Gastroesophageal sphincter (tissue), 4 donors: Measurements from ENCODE around the gene SLC22A16. TPM values are rescaled to one million over a fixed set of nuclear protein-coding genes. Genes with fewer than 3 reads are reported as not detected.

ENCODE experiments used
- ATAC-seq: fragments of 150-250 bp; one replicate; pipeline ENCODE4 v1.9.1; 2016; ENCODE audit warnings: mild to moderate bottlenecking, moderate library complexity
- H3K27ac ChIP-seq, 4 donors: fragments of 200-600 bp; sonication (generic) in 3 of 4; 1 replicate in 3 of 4; 2 replicates in 1 of 4; pipeline ENCODE4 v1.5.1; 2016 to 2019
- H3K27me3 ChIP-seq: fragments of 200-600 bp; sonication (generic); one replicate; pipeline ENCODE4 v1.5.1; 2019
- H3K36me3 ChIP-seq, 2 donors: fragments of 200-600 bp; sonication (generic); one replicate each; pipeline ENCODE4 v1.5.1; 2019; ENCODE audit warnings: control low read depth in 1 of 2
- H3K4me1 ChIP-seq, 3 donors: fragments of 200-600 bp; sonication (generic); 1 replicate in 2 of 3; 2 replicates in 1 of 3; pipeline ENCODE4 v1.5.1; 2016 to 2019; ENCODE audit warnings: control low read depth in 2 of 3
- H3K4me3 ChIP-seq, 2 donors: fragments of 200-600 bp; sonication (generic); one replicate each; pipeline ENCODE4 v1.5.1; 2019; ENCODE audit warnings: mild to moderate bottlenecking in 1 of 2, moderate library complexity in 1 of 2
- H3K9me3 ChIP-seq, 3 donors: fragments of 200-600 bp; sonication (generic); one replicate each; pipeline ENCODE4 v1.5.1; 2017 to 2019; ENCODE audit warnings: control low read depth in 2 of 3
- CTCF ChIP-seq, 4 experiments: fragments of 200-600 bp in 2 of 4; fragments of 450-650 bp in 2 of 4; sonication (generic) in 1 of 4; IDR thresholded peaks; one replicate each; pipeline ENCODE4 v1.5.1; 2017 to 2019; ENCODE audit warnings: antibody characterized with exemption in 4 of 4, mild to moderate bottlenecking in 2 of 4, moderate library complexity in 2 of 4
- EP300 ChIP-seq: sonication (generic); formaldehyde crosslinking; IDR thresholded peaks from one replicate; pipeline ENCODE4 v1.6.1; 2017; ENCODE audit warnings: antibody characterized with exemption, mild to moderate bottlenecking
- POLR2A ChIP-seq, 2 donors: fragments of 450-650 bp; IDR thresholded peaks; one replicate each; pipeline ENCODE4 v1.6.1; 2017; ENCODE audit warnings: antibody characterized with exemption in 2 of 2, mild to moderate bottlenecking in 2 of 2, moderate library complexity in 1 of 2
- POLR2AphosphoS5 ChIP-seq: sonication (generic); formaldehyde crosslinking; IDR thresholded peaks from one replicate; pipeline ENCODE4 v1.6.1; 2017; ENCODE audit warnings: antibody characterized with exemption
- WGBS, 2 donors: methylation state at CpG; one replicate each; pipeline ENCODE4 v1.1.5; 2018; ENCODE audit warnings: low coverage in 1 of 2; 5-methylcytosine and 5-hydroxymethylcytosine counted together
- total RNA-seq, 4 donors: library from RNA; depleted of rRNA; stranded (reverse); fragments of >200 nt; gene quantifications; one replicate each; pipeline ENCODE4 v1.1.0, GENCODE V29; 2016

SLC22A16 gene
- total RNA-seq, 4 donors from 2014 or later: 0.35 to 5.4 (median 1.8) TPM; not detected in 1

- no peak for ATAC-seq
- H3K27ac ChIP-seq: no peak overlapping the region
- WGBS, 2 donors: 81 to 100% methylated on average over 1 to 2 of the region's 3 CpGs
- TF ChIP-seq POLR2AphosphoS5 (no peak), EP300 (no peak), POLR2A (IDR thresholded peaks at IDR 0.05) (no peak), CTCF (IDR thresholded peaks at IDR 0.05) (no peak)
- H3K4me3 ChIP-seq: no peak overlapping the region
- H3K27me3 ChIP-seq: no peaks in the 10 kb centered on the region
- H3K9me3 ChIP-seq: peaks cover 0 to 15% (median 0%) of the 10 kb centered on the region in 3 donors
- H3K36me3 ChIP-seq: no peaks in the 10 kb centered on the region
- no peaks in the 10 kb centered on the region for H3K4me1 ChIP-seq
These were observed 19.7 kb downstream of the SLC22A16 start for GRCh38 chr6:110456694-110457093.

GRCh38 chr6:110449541-110449895 lies 26.9 kb downstream of the SLC22A16 start:
- H3K4me1 ChIP-seq: no peaks in the 10 kb centered on the region
- ATAC-seq: no peak
- no peak overlapping the region for H3K4me3 ChIP-seq
- TF ChIP-seq CTCF (IDR thresholded peaks at IDR 0.05): no peak
- TF ChIP-seq POLR2A (IDR thresholded peaks at IDR 0.05): no peak
- no peak for TF ChIP-seq POLR2AphosphoS5
- TF ChIP-seq EP300: no peak
- H3K36me3 ChIP-seq: no peaks in the 10 kb centered on the region
- H3K27me3 ChIP-seq: no peaks in the 10 kb centered on the region
- WGBS, 2 donors: 60 to 67% methylated on average over 4 of the region's 4 CpGs
- no peak overlapping the region for H3K27ac ChIP-seq
- no peaks in the 10 kb centered on the region for H3K9me3 ChIP-seq

GRCh38 chr6:110448846-110449540 lies 27.4 kb downstream of the SLC22A16 start:
- H3K27me3 ChIP-seq: no peaks in the 10 kb centered on the region
- H3K27ac ChIP-seq: no peak overlapping the region
- no peak overlapping the region for H3K4me3 ChIP-seq
- 55 to 58% methylated on average over 3 to 4 of the region's 4 CpGs for WGBS, 2 donors
- ATAC-seq: no peak
- TF ChIP-seq EP300 (no peak), POLR2AphosphoS5 (no peak), POLR2A (IDR thresholded peaks at IDR 0.05) (no peak), CTCF (IDR thresholded peaks at IDR 0.05) (no peak)
- H3K4me1 ChIP-seq: no peaks in the 10 kb centered on the region
- H3K9me3 ChIP-seq: no peaks in the 10 kb centered on the region
- H3K36me3 ChIP-seq: no peaks in the 10 kb centered on the region

GRCh38 chr6:110447761-110448160 lies 28.7 kb downstream of the SLC22A16 start:
- Histone ChIP-seq H3K36me3 (no peaks in the 10 kb centered on the region), H3K27me3 (no peaks in the 10 kb centered on the region), H3K4me1 (no peaks in the 10 kb centered on the region), H3K9me3 (no peaks in the 10 kb centered on the region), H3K27ac (no peak overlapping the region), H3K4me3 (no peak overlapping the region)
- ATAC-seq: no peak
- WGBS, 2 donors: 90 to 91% methylated on average over 3 of the region's 3 CpGs
- TF ChIP-seq POLR2A (IDR thresholded peaks at IDR 0.05) (no peak), POLR2AphosphoS5 (no peak), CTCF (IDR thresholded peaks at IDR 0.05) (no peak), EP300 (no peak)

GRCh38 chr6:110446405-110446804 lies 30.0 kb downstream of the SLC22A16 start:
- H3K36me3 ChIP-seq: no peaks in the 10 kb centered on the region
- no peak overlapping the region for H3K4me3 ChIP-seq
- H3K27me3 ChIP-seq: no peaks in the 10 kb centered on the region
- no peak overlapping the region for H3K27ac ChIP-seq
- no peaks in the 10 kb centered on the region for H3K4me1 ChIP-seq
- TF ChIP-seq POLR2AphosphoS5 (no peak), POLR2A (IDR thresholded peaks at IDR 0.05) (no peak), CTCF (IDR thresholded peaks at IDR 0.05) (no peak), EP300 (no peak)
- no peak for ATAC-seq
- no peaks in the 10 kb centered on the region for H3K9me3 ChIP-seq
- WGBS, 2 donors: 63 to 65% methylated on average over 4 of the region's 4 CpGs
